ENCODE measurements around the gene DPPA4.

DNA sequence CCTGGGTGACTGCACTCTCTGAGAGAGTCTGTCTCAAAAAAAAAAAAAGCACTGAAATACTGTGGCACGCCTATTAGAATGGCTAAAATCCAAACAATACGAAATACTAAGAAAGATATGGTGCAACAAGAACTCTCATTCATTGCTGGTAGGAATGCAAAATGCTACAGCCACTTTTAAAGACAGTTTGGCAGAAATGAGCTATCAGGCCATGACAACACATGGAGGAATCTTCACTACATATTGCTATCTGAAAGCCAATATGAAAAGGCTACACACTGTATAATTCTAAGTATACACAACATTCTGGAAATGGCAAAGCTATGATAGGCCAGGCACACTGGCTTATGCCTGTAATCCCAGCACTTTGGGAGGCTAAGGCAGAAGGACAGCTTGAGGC lies 39.9 kb downstream of the DPPA4 start:
- TF ChIP-seq, protein P1, sequence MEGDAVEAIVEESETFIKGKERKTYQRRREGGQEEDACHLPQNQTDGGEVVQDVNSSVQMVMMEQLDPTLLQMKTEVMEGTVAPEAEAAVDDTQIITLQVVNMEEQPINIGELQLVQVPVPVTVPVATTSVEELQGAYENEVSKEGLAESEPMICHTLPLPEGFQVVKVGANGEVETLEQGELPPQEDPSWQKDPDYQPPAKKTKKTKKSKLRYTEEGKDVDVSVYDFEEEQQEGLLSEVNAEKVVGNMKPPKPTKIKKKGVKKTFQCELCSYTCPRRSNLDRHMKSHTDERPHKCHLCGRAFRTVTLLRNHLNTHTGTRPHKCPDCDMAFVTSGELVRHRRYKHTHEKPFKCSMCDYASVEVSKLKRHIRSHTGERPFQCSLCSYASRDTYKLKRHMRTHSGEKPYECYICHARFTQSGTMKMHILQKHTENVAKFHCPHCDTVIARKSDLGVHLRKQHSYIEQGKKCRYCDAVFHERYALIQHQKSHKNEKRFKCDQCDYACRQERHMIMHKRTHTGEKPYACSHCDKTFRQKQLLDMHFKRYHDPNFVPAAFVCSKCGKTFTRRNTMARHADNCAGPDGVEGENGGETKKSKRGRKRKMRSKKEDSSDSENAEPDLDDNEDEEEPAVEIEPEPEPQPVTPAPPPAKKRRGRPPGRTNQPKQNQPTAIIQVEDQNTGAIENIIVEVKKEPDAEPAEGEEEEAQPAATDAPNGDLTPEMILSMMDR (IDR thresholded peaks at IDR 0.05), result no peak
- TF ChIP-seq POLR2A (IDR thresholded peaks at IDR 0.05), result no peak
